HepG2 (cell line): Measurements from ENCODE around the gene TIAM2. TPM values are rescaled to one million over a fixed set of nuclear protein-coding genes. Genes with fewer than 3 reads are reported as not detected.

Experiments used
- DDIT3 ChIP-seq: sonication (generic); formaldehyde crosslinking; IDR thresholded peaks from 2 replicates; pipeline ENCODE4 v1.4.0; 2020; ENCODE audit warnings: mild to moderate bottlenecking, missing genetic modification reagents
- EHMT2 ChIP-seq: fragments of 200-600 bp; sonication (generic); IDR thresholded peaks from 2 replicates; pipeline ENCODE4 v1.7.0; 2017; ENCODE audit warnings: antibody characterized with exemption, low read depth, low read length, borderline replicate concordance
- ETV6 ChIP-seq: sonication (generic); formaldehyde crosslinking; conservative IDR thresholded peaks from 2 replicates; pipeline ENCODE4 v1.4.0; 2020; ENCODE audit warnings: missing genetic modification reagents
- EZH2 ChIP-seq: conservative IDR thresholded peaks from 2 replicates; pipeline ENCODE4 v1.6.1; 2012; ENCODE audit warnings: mild to moderate bottlenecking, low read depth, low read length, moderate library complexity
- MED13 ChIP-seq: sonication (generic); formaldehyde crosslinking; IDR thresholded peaks from 2 replicates; pipeline ENCODE4 v1.5.0; 2020; ENCODE audit warnings: missing genetic modification reagents
- MED8 ChIP-seq: sonication (generic); formaldehyde crosslinking; IDR thresholded peaks from 2 replicates; pipeline ENCODE4 v1.8.1; 2023; ENCODE audit warnings: mild to moderate bottlenecking, missing genetic modification reagents; ENCODE audit not compliant: insufficient replicate concordance
- MXD3 ChIP-seq: IDR thresholded peaks from 2 replicates; pipeline ENCODE4 v1.6.1; 2016; ENCODE audit warnings: mild to moderate bottlenecking, missing biosample characterization, missing genetic modification reagents
- PBX2 ChIP-seq: IDR thresholded peaks from 2 replicates; pipeline ENCODE4 v1.6.1; 2016; ENCODE audit warnings: control low read depth
- POGZ ChIP-seq: sonication (generic); formaldehyde crosslinking; IDR thresholded peaks from 2 replicates; pipeline ENCODE4 v1.4.0; 2020; ENCODE audit warnings: mild to moderate bottlenecking, missing genetic modification reagents
- PREB ChIP-seq: sonication (generic); formaldehyde crosslinking; IDR thresholded peaks from 2 replicates; pipeline ENCODE4 v1.4.0; 2020; ENCODE audit warnings: missing genetic modification reagents
- SMAD1 ChIP-seq: sonication (generic); formaldehyde crosslinking; IDR thresholded peaks from 2 replicates; pipeline ENCODE4 v1.4.0; 2020; ENCODE audit warnings: missing genetic modification reagents, low read depth, mild to moderate bottlenecking, borderline replicate concordance
- SRF ChIP-seq: IDR thresholded peaks from 2 replicates; pipeline ENCODE4 v1.6.1; 2011; ENCODE audit warnings: mild to moderate bottlenecking, low read depth, low read length, moderate library complexity
- TBX2 ChIP-seq: sonication (generic); formaldehyde crosslinking; IDR thresholded peaks from 2 replicates; pipeline ENCODE4 v1.5.0; 2020; ENCODE audit warnings: missing genetic modification reagents, mild to moderate bottlenecking, borderline replicate concordance
- ZBTB20 ChIP-seq: sonication (generic); formaldehyde crosslinking; IDR thresholded peaks from 2 replicates; pipeline ENCODE4 v1.8.1; 2023; ENCODE audit warnings: missing genetic modification reagents, low read depth, mild to moderate bottlenecking, borderline replicate concordance
- ZBTB38 ChIP-seq: sonication (generic); formaldehyde crosslinking; IDR thresholded peaks from 2 replicates; pipeline ENCODE4 v1.5.1; 2020; ENCODE audit warnings: mild to moderate bottlenecking, missing genetic modification reagents
- ZFY ChIP-seq: sonication (generic); formaldehyde crosslinking; IDR thresholded peaks from 2 replicates; pipeline ENCODE4 v1.4.0; 2020; ENCODE audit warnings: missing genetic modification reagents
- ZNF260 ChIP-seq: sonication (generic); formaldehyde crosslinking; IDR thresholded peaks from 2 replicates; pipeline ENCODE4 v1.4.0; 2020; ENCODE audit warnings: missing genetic modification reagents, low read depth, mild to moderate bottlenecking, borderline replicate concordance
- ZNF326 ChIP-seq: sonication (generic); formaldehyde crosslinking; IDR thresholded peaks from 2 replicates; pipeline ENCODE4 v1.4.0; 2020; ENCODE audit warnings: missing genetic modification reagents, borderline replicate concordance
- ZNF577 ChIP-seq: sonication (generic); formaldehyde crosslinking; IDR thresholded peaks from 2 replicates; pipeline ENCODE4 v1.4.0; 2020; ENCODE audit warnings: mild to moderate bottlenecking, low read depth, missing genetic modification reagents, borderline replicate concordance
- ZNF614 ChIP-seq: IDR thresholded peaks from 2 replicates; pipeline ENCODE4 v1.6.1; 2018; ENCODE audit warnings: missing biosample characterization, missing genetic modification reagents, inconsistent platforms, borderline replicate concordance
- ZNF615 ChIP-seq: sonication (generic); formaldehyde crosslinking; IDR thresholded peaks from 2 replicates; pipeline ENCODE4 v1.5.0; 2020; ENCODE audit warnings: mild to moderate bottlenecking, missing genetic modification reagents, borderline replicate concordance
- ZNF740 ChIP-seq: sonication (generic); formaldehyde crosslinking; IDR thresholded peaks from 2 replicates; pipeline ENCODE4 v1.4.0; 2020; ENCODE audit warnings: missing genetic modification reagents
- polyA plus RNA-seq, 8 experiments: library from polyadenylated mRNA; depleted of rRNA in 3 of 8; stranded (reverse) in 7 of 8; unstranded in 1 of 8; fragments of >200 nt; fragmentation: Illumina TruSeq in 4 of 8; extraction: Trizol in 4 of 8; gene quantifications; 2 replicates each; pipeline versions ENCODE4 v1.2.1 to v1.2.3, GENCODE V29; 2011 to 2016; ENCODE audit warnings: low read depth in 4 of 8, missing spikeins in 1 of 8, mixed read lengths in 1 of 8; ENCODE audit not compliant: insufficient read depth in 1 of 8
- total RNA-seq, 5 experiments: library from RNA; depleted of rRNA; stranded (reverse); fragments of >200 nt; fragmentation: Illumina TruSeq; extraction: Trizol; gene quantifications; 2 replicates each; pipeline ENCODE4 v1.2.3, GENCODE V29; 2016; ENCODE audit warnings: low read depth in 1 of 5

TIAM2 gene
- total and polyA plus RNA-seq, 2 of the 13 experiments (the other 11 are each of a cell fraction or from before 2014, with no cell fraction given), result 4.1 to 4.5 TPM

- no peak for TF ChIP-seq MXD3
- no peak for TF ChIP-seq EHMT2
- TF ChIP-seq TBX2, result no peak
- no peak for TF ChIP-seq ZFY (CRISPR knock-in tag)
- no peak for TF ChIP-seq ZNF260 (CRISPR knock-in tag)
- TF ChIP-seq DDIT3, result no peak
- no peak for TF ChIP-seq ETV6 (CRISPR knock-in tag)
- TF ChIP-seq SMAD1, result no peak
- no peak for TF ChIP-seq EZH2
- TF ChIP-seq ZNF740 (CRISPR knock-in tag), result no peak
- no peak for TF ChIP-seq SRF
- TF ChIP-seq ZNF577 (CRISPR knock-in tag), result no peak
- no peak for TF ChIP-seq MED8 (CRISPR knock-in tag)
- TF ChIP-seq PREB (CRISPR knock-in tag), result no peak
- TF ChIP-seq ZBTB20 (CRISPR knock-in tag), result no peak
- TF ChIP-seq MED13 (CRISPR knock-in tag), result no peak
- TF ChIP-seq ZNF615 (CRISPR knock-in tag), result no peak
- no peak for TF ChIP-seq ZBTB38 (CRISPR knock-in tag)
- no peak for TF ChIP-seq ZNF614 (CRISPR knock-in tag)
- 0 out of 2 replicates have a peak, but pooled peaks have one; percentile 20 for TF ChIP-seq POGZ (CRISPR knock-in tag)
- TF ChIP-seq PBX2 (CRISPR knock-in tag), result no peak
- no peak for TF ChIP-seq ZNF326 (CRISPR knock-in tag)
These were observed 3.7 kb downstream of the TIAM2 start (continued) for GRCh38 chr6:154998855-154999254.
